BE2C (cell line): Measurements from ENCODE around the gene APBB2.
"Not testable (repeated sequence)": the region's sequence is repeated elsewhere in the genome, so short reads cannot be mapped to it uniquely, and the experiment has no call there.

ENCODE experiments used
- DNase-seq: peaks from one replicate; pipeline ENCODE4 v3.0.0-alpha.2; 2020
- H3K27me3 ChIP-seq: fragments of 250-450 bp; sonication (Bioruptor Pico); 2 replicates; pipeline ENCODE4 v1.5.1; 2020; ENCODE audit warnings: mild to moderate bottlenecking
- H3K36me3 ChIP-seq: fragments of 250-450 bp; sonication (Bioruptor Pico); 2 replicates; pipeline ENCODE4 v1.5.1; 2020; ENCODE audit warnings: mild to moderate bottlenecking
- H3K4me1 ChIP-seq: fragments of 250-450 bp; sonication (Bioruptor Pico); 2 replicates; pipeline ENCODE4 v1.5.1; 2020
- H3K4me3 ChIP-seq: 2 replicates; pipeline ENCODE4 v1.5.1; 2011; ENCODE audit warnings: low read depth, low read length
- H3K9me3 ChIP-seq: fragments of 250-450 bp; sonication (Bioruptor Pico); 2 replicates; pipeline ENCODE4 v1.5.1; 2020
- TF ChIP-seq, protein P1 (sequence below): IDR thresholded peaks from 2 replicates; pipeline ENCODE4 v1.5.1; 2012; ENCODE audit warnings: mild to moderate bottlenecking, low read depth, low read length

The APBB2 gene

DNA sequence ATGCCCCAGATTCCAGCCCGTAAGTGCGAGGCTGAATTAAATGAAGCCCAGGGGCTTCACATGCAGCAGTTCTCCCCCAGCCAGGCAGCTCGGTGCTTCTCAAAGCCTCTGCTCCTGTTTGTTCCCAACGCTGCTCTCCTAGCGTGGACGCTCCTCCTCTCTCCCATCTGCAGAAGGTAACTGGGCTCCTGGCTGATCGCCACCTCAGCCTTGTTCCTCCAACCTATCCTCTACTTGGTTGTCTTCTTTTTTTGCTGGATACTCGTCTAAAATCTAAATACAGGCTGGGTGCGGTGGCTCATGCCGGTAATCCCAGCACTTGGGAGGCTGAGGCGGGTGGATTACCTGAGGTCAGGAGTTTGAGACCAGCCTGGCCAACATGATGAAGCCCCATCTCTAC, 394.2 kb downstream of the APBB2 start:
- DNase-seq = no peak
- Histone ChIP-seq H3K4me3 (no peak overlapping the region), H3K27me3 (no peaks in the 10 kb centered on the region), H3K9me3 (no peaks in the 10 kb centered on the region), H3K4me1 (no peaks in the 10 kb centered on the region), H3K36me3 (no peaks in the 10 kb centered on the region)
- TF ChIP-seq, protein P1, sequence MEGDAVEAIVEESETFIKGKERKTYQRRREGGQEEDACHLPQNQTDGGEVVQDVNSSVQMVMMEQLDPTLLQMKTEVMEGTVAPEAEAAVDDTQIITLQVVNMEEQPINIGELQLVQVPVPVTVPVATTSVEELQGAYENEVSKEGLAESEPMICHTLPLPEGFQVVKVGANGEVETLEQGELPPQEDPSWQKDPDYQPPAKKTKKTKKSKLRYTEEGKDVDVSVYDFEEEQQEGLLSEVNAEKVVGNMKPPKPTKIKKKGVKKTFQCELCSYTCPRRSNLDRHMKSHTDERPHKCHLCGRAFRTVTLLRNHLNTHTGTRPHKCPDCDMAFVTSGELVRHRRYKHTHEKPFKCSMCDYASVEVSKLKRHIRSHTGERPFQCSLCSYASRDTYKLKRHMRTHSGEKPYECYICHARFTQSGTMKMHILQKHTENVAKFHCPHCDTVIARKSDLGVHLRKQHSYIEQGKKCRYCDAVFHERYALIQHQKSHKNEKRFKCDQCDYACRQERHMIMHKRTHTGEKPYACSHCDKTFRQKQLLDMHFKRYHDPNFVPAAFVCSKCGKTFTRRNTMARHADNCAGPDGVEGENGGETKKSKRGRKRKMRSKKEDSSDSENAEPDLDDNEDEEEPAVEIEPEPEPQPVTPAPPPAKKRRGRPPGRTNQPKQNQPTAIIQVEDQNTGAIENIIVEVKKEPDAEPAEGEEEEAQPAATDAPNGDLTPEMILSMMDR = no peak

GRCh38 chr4:40817157-40817556, 397.2 kb downstream of the APBB2 start:
- not testable (repeated sequence) for DNase-seq, H3K9me3 ChIP-seq

GRCh38 chr4:40812856-40813255, 401.5 kb downstream of the APBB2 start:
- Histone ChIP-seq H3K27me3 (no peaks in the 10 kb centered on the region), H3K9me3 (no peaks in the 10 kb centered on the region), H3K36me3 (no peaks in the 10 kb centered on the region), H3K4me3 (no peak overlapping the region), H3K4me1 (no peaks in the 10 kb centered on the region)
- DNase-seq = no peak
- TF ChIP-seq, protein P1 = no peak

More at GRCh38 chr4:40817157-40817556, 397.2 kb downstream of the APBB2 start:
- H3K36me3 ChIP-seq, H3K4me3 ChIP-seq, H3K27me3 ChIP-seq, H3K4me1 ChIP-seq: not testable (repeated sequence)

- H3K27me3 ChIP-seq = no peaks in the 10 kb centered on the region
- TF ChIP-seq, protein P1 = no peak
- no peaks in the 10 kb centered on the region for H3K4me1 ChIP-seq
- H3K9me3 ChIP-seq = no peaks in the 10 kb centered on the region
- no peak overlapping the region for H3K4me3 ChIP-seq
- no peaks in the 10 kb centered on the region for H3K36me3 ChIP-seq
- no peak for DNase-seq
Measured at GRCh38 chr4:40812386-40812785, 402.0 kb downstream of the APBB2 start.

- Histone ChIP-seq H3K36me3 (no peaks in the 10 kb centered on the region), H3K27me3 (no peaks in the 10 kb centered on the region), H3K4me1 (no peaks in the 10 kb centered on the region), H3K9me3 (no peaks in the 10 kb centered on the region), H3K4me3 (no peak overlapping the region)
- TF ChIP-seq, protein P1 = no peak
- DNase-seq = no peak
Measured at GRCh38 chr4:40811956-40812355, 402.4 kb downstream of the APBB2 start.

- Histone ChIP-seq H3K27me3 (no peaks in the 10 kb centered on the region), H3K36me3 (no peaks in the 10 kb centered on the region), H3K4me3 (no peak overlapping the region), H3K4me1 (no peaks in the 10 kb centered on the region), H3K9me3 (no peaks in the 10 kb centered on the region)
- TF ChIP-seq, protein P1 = no peak
- DNase-seq = no peak
Measured at GRCh38 chr4:40808926-40809457, 405.4 kb downstream of the APBB2 start.

- Histone ChIP-seq H3K4me3 (no peak overlapping the region), H3K36me3 (no peaks in the 10 kb centered on the region), H3K9me3 (no peaks in the 10 kb centered on the region; the same call in 1 of the 2 replicates), H3K27me3 (no peaks in the 10 kb centered on the region), H3K4me1 (no peaks in the 10 kb centered on the region)
- DNase-seq = no peak
- TF ChIP-seq, protein P1 = no peak
Measured at GRCh38 chr4:40804598-40804997, 409.7 kb downstream of the APBB2 start.
